ENCODE results near the gene ANKS1B.

DNA sequence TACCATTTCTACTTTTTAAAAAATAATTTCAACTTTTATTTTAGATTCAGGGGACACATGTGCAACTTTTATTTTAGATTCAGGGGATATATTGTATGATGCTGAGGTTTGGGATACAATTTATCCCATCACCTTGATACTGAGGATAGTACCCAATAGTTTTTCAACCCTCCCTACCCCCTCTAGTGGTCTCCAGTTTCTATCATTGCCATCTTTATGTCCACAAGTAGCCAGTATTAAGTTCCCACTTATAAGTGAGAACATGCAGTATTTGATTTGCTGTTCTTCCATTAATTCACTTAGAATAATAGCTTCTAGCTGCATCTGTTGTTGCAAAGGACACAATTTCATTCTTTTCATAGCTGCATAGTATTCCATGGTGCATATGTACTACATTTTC lies 162.5 kb downstream of the ANKS1B start:
- TF ChIP-seq, protein P1, sequence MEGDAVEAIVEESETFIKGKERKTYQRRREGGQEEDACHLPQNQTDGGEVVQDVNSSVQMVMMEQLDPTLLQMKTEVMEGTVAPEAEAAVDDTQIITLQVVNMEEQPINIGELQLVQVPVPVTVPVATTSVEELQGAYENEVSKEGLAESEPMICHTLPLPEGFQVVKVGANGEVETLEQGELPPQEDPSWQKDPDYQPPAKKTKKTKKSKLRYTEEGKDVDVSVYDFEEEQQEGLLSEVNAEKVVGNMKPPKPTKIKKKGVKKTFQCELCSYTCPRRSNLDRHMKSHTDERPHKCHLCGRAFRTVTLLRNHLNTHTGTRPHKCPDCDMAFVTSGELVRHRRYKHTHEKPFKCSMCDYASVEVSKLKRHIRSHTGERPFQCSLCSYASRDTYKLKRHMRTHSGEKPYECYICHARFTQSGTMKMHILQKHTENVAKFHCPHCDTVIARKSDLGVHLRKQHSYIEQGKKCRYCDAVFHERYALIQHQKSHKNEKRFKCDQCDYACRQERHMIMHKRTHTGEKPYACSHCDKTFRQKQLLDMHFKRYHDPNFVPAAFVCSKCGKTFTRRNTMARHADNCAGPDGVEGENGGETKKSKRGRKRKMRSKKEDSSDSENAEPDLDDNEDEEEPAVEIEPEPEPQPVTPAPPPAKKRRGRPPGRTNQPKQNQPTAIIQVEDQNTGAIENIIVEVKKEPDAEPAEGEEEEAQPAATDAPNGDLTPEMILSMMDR (IDR thresholded peaks at IDR 0.05), result no peak
- no peak for TF ChIP-seq POLR2A (IDR thresholded peaks at IDR 0.05)

Measured in Peyer's patch (tissue), 4 donors.